22Rv1 (cell line): ENCODE data around the gene CNTN5.

ENCODE experiments used
- H3K27ac ChIP-seq: fragments of 450-650 bp; 2 replicates; pipeline ENCODE4 v1.5.1; 2017
- ZFX ChIP-seq: fragments of 450-650 bp; IDR thresholded peaks from 2 replicates; pipeline ENCODE4 v1.6.1; 2017; ENCODE audit warnings: antibody characterized with exemption, borderline replicate concordance
- TF ChIP-seq, protein P1 (sequence below): fragments of 450-650 bp; IDR thresholded peaks from 2 replicates; pipeline ENCODE4 v1.5.1; 2017; ENCODE audit warnings: mild to moderate bottlenecking

Gene CNTN5

GRCh38 chr11:99531468-99531867 lies 510.7 kb downstream of the CNTN5 start:
- no peak overlapping the region for H3K27ac ChIP-seq

DNA sequence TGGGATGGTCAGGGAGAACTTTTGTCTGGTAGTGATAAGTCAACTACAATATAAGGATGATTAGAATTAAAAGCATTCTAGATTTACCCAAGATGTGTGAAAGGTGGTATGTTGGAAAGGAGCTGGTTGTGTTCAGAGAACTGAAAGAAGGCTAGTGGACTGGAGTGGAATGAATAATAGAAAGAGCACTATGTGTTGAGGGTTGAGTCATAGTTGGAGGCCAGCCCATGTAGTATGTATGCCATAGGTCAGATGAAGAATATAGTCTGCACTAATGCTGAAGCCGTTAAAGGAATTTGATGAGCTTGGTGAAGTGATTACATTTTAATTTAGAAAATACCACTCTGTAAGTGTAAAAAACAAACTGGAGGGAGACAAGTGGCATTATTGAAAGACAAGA lies 514.1 kb downstream of the CNTN5 start:
- no peak for TF ChIP-seq ZFX
- TF ChIP-seq, protein P1, sequence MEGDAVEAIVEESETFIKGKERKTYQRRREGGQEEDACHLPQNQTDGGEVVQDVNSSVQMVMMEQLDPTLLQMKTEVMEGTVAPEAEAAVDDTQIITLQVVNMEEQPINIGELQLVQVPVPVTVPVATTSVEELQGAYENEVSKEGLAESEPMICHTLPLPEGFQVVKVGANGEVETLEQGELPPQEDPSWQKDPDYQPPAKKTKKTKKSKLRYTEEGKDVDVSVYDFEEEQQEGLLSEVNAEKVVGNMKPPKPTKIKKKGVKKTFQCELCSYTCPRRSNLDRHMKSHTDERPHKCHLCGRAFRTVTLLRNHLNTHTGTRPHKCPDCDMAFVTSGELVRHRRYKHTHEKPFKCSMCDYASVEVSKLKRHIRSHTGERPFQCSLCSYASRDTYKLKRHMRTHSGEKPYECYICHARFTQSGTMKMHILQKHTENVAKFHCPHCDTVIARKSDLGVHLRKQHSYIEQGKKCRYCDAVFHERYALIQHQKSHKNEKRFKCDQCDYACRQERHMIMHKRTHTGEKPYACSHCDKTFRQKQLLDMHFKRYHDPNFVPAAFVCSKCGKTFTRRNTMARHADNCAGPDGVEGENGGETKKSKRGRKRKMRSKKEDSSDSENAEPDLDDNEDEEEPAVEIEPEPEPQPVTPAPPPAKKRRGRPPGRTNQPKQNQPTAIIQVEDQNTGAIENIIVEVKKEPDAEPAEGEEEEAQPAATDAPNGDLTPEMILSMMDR, result no peak
- H3K27ac ChIP-seq, result no peak overlapping the region

More at GRCh38 chr11:99531468-99531867, 510.7 kb downstream of the CNTN5 start:
- no peak for TF ChIP-seq ZFX
- TF ChIP-seq, protein P1, result no peak

GRCh38 chr11:99535406-99535805 lies 514.7 kb downstream of the CNTN5 start:
- no peak for TF ChIP-seq ZFX
- TF ChIP-seq, protein P1, result no peak
- no peak overlapping the region for H3K27ac ChIP-seq

DNA sequence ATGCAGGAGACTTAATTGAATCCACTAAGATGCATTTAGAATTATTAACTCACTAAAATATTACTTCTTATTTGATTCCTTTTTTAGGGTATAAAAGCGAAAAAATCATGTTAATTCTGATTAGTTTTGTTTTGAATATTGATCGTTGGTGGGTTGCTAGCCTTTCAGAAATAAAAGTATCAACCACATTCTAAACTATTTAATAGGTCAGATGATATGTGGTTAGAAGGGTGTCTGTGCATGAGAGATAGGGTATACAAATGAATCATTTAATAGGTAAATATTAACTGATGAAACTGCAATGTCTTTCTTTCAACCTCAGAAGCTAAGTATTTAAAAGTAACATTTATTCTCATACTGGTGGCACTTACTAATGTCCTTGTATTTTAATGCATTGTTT lies 515.1 kb downstream of the CNTN5 start:
- TF ChIP-seq ZFX, result no peak
- TF ChIP-seq, protein P1, result no peak

GRCh38 chr11:99537681-99538080 lies 516.9 kb downstream of the CNTN5 start:
- no peak overlapping the region for H3K27ac ChIP-seq
- TF ChIP-seq, protein P1, result no peak
- TF ChIP-seq ZFX, result no peak

More for the DNA sequence above, 515.1 kb downstream of the CNTN5 start:
- H3K27ac ChIP-seq, result no peak overlapping the region

DNA sequence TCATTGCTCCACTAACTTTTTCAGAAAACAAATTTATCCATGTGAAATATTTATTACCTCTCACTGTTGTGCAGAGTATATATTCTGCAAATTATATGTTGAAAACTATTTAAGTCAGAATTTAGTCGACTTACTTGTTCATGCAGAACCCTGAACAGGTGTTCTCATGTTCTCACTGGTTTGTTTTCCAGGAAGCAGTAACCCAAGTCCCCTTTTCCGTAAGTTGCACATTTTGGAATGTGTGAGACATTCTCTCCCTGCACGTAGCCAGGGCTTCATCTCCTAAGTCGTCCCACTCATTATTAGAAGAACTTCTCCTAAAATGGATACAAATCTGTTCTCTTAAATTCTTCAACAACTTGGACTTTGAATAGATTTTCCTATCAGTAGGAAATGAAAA lies 524.9 kb downstream of the CNTN5 start:
- TF ChIP-seq ZFX, result no peak
- TF ChIP-seq, protein P1, result no peak
- no peak overlapping the region for H3K27ac ChIP-seq

GRCh38 chr11:99548264-99548663 lies 527.5 kb downstream of the CNTN5 start:
- no peak overlapping the region for H3K27ac ChIP-seq
- no peak for TF ChIP-seq ZFX
- TF ChIP-seq, protein P1, result no peak
